HG02840 (cell line): ENCODE measurements around the gene SPINK13.
"Not testable (repeated sequence)": the region's sequence is repeated elsewhere in the genome, so short reads cannot be mapped to it uniquely, and the experiment has no call there.

Experiments
- ATAC-seq: cut with Tn5 transposase; IDR thresholded peaks from one replicate; pipeline ENCODE4 v1.9.1; 2021; ENCODE audit warnings: mild to moderate bottlenecking, moderate library complexity, moderate number of reproducible peaks; ENCODE audit not compliant: unreplicated experiment, low FRiP score

SPINK13 gene

DNA sequence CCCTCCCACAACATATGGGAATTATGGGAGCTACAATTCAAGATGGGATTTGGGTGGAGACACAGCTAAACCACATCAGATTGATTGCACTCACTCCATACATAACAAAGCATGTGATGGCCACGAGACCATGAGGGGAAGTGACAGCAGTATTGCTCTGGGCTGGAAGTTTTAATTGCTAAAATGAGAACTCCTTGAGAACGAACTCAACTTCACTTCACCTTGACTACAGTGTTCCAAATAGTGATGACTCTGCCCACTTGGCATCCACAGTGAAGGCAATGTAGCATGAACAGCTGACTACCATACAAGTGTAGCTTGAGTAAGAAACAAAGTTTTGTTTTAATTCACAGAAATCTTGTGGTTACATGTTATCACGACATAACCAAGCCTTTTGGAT is 42.9 kb downstream of the SPINK13 start:
- no peak for ATAC-seq

- ATAC-seq = no peak
These were observed 43.6 kb downstream of the SPINK13 start, which contains the start of gene SPINK7 for GRCh38 chr5:148312153-148312552. Gene SPINK7, plus strand, starts transcription at chr5:148312423. Its CDS starts 61 bp downstream, at chr5:148312484.

DNA sequence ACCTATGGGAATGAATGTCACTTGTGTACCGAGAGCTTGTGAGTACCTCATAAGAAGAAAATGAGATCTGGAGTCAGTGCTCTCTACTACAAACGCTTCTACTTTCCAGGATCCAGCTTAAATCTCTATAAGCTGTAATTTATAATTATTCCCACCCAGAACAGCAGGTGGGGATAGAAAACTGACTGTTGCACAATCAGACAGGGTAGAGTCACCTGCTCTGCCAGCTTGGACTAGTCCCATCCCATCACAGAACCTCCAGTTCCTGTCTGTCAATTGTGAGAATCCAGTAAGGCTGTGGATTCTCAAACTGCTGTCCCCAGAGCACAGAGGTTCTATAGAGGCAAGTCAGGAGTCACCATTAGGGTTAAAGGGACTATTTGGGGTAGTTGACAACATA is 45.6 kb downstream of the SPINK13 start:
- ATAC-seq = no peak

DNA sequence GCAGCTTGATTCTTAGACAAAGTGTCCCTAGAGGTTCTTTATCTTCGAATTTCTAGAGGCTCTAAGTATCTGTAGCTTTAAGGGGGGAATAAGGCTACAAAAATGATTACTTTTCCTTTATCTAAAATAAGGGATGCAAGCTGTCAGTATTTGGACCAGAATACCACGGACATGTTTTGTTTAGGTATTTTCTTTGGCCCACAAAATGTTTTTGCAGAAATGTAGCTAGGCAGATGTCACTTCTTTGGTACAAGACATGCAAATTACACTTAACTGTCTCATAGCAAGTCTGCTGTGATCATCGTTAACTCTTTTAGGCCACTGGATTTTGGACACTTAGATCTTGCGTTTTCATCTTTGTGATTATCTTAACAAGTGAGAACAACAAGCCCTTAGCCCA is 46.1 kb downstream of the SPINK13 start:
- ATAC-seq = no peak

- not testable (repeated sequence) for ATAC-seq
These were observed 51.7 kb downstream of the SPINK13 start for GRCh38 chr5:148320011-148320963.

DNA sequence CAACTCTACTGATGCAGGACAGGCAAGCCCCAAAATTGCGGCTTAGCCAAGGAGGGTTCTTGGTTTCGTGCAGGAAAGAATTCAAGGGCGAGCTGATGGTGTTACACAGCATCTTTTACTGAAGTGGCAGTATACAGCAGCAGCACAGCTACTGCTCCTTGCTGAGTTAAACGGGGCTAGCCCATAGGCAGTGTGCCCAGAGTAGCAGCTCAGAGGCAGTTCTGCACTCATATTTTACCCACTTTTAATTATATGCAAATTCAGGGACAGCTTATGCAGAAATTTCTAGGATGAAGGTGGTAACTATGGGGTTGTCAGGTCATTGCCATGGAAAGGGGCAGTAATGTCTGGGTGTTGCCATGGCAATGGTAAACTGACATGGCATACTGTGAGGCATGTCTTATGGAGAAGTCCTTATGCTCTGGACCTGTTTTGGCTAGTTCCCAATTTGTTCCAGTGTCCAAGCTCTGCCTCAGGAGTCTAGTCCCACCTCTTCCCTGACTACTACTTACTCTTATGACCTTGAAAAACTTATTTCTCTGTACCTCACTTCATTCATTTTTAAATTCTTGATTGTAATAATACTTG is 64.8 kb downstream of the SPINK13 start:
- ATAC-seq = no peak

GRCh38 chr5:148335259-148335658 is 66.7 kb downstream of the SPINK13 start, which contains the start of gene SPINK9:
Gene SPINK9, plus strand, starts transcription at chr5:148335559. Its CDS starts 55 bp downstream, at chr5:148335614.
- ATAC-seq = no peak
